CD14-positive monocyte (primary cell): Measurements from ENCODE around the gene TREML2. TPM values are rescaled to one million over a fixed set of nuclear protein-coding genes. Genes with fewer than 3 reads are reported as not detected.

Experiments
- DNase-seq, 3 donors: peaks; one replicate each; pipeline ENCODE4 v3.0.0-alpha.2; 2011 to 2022
- H2AFZ ChIP-seq: 2 replicates; pipeline ENCODE4 v1.6.0; 2012; ENCODE audit warnings: mild to moderate bottlenecking, low read depth, low read length, inconsistent platforms; ENCODE audit not compliant: insufficient read depth, poor library complexity, severe bottlenecking
- H3K27ac ChIP-seq, 2 donors: 1 replicate in 1 of 2; 2 replicates in 1 of 2; pipeline ENCODE4 v1.5.1; 2012 to 2013; ENCODE audit warnings: low read length in 2 of 2, control low read depth in 1 of 2, inconsistent platforms in 1 of 2, low read depth in 1 of 2, mild to moderate bottlenecking in 1 of 2
- H3K27me3 ChIP-seq, 2 donors: one replicate each; pipeline versions ENCODE4 v1.6.0 to v1.6.1; 2011 to 2013; ENCODE audit warnings: low read length in 2 of 2; ENCODE audit not compliant: control insufficient read depth in 2 of 2, insufficient read depth in 2 of 2
- H3K36me3 ChIP-seq, 2 donors: replicated peaks in 1 of 2; 1 replicate in 1 of 2; 2 replicates in 1 of 2; pipeline versions ENCODE4 v1.5.1 to v1.6.1; 2012 to 2013; ENCODE audit warnings: low read length in 2 of 2, control low read depth in 1 of 2, inconsistent platforms in 1 of 2, mild to moderate bottlenecking in 1 of 2; ENCODE audit not compliant: insufficient read depth in 2 of 2, control insufficient read depth in 1 of 2
- H3K4me1 ChIP-seq, 2 donors: 1 replicate in 1 of 2; 2 replicates in 1 of 2; pipeline versions ENCODE4 v1.5.1 to v1.6.1; 2012 to 2013; ENCODE audit warnings: low read length in 2 of 2, control low read depth in 1 of 2, inconsistent platforms in 1 of 2, mild to moderate bottlenecking in 1 of 2, moderate library complexity in 1 of 2; ENCODE audit not compliant: insufficient read depth in 2 of 2, control insufficient read depth in 1 of 2
- H3K4me2 ChIP-seq: replicated peaks from 2 replicates; pipeline ENCODE3; 2012; ENCODE audit warnings: low read length, moderate library complexity, mild to moderate bottlenecking; ENCODE audit not compliant: poor library complexity, severe bottlenecking; ENCODE audit errors: extremely low read depth
- H3K4me3 ChIP-seq, 3 experiments: fragments of 200-600 bp in 1 of 3; sonication (generic) in 1 of 3; replicated peaks in 1 of 3; 1 replicate in 2 of 3; 2 replicates in 1 of 3; pipeline ENCODE4 v1.5.1; 2011 to 2013; ENCODE audit warnings: low read length in 3 of 3, mild to moderate bottlenecking in 3 of 3, control low read depth in 2 of 3, low read depth in 2 of 3, inconsistent platforms in 1 of 3, moderate library complexity in 1 of 3
- H3K79me2 ChIP-seq: 2 replicates; pipeline ENCODE4 v1.6.0; 2012; ENCODE audit warnings: mild to moderate bottlenecking, control low read depth, inconsistent platforms, low read length, moderate library complexity; ENCODE audit not compliant: insufficient read depth
- H3K9ac ChIP-seq: 2 replicates; pipeline ENCODE4 v1.6.0; 2017; ENCODE audit warnings: low read length, mild to moderate bottlenecking; ENCODE audit not compliant: insufficient read depth, poor library complexity, severe bottlenecking
- H3K9me3 ChIP-seq, 2 donors: replicated peaks in 1 of 2; 1 replicate in 1 of 2; 2 replicates in 1 of 2; pipeline versions ENCODE4 v1.5.1 to v1.6.1; 2012 to 2013; ENCODE audit warnings: low read length in 2 of 2, control low read depth in 1 of 2; ENCODE audit not compliant: control insufficient read depth in 1 of 2, insufficient read depth in 1 of 2
- H4K20me1 ChIP-seq: 2 replicates; pipeline ENCODE4 v1.6.0; 2012; ENCODE audit warnings: mild to moderate bottlenecking, low read length, control low read depth, moderate library complexity; ENCODE audit not compliant: insufficient read depth
- H3K27ac Mint-ChIP-seq, 7 donors: one replicate each; pipeline ENCODE4 v1.8.0; 2020; ENCODE audit warnings: mild to moderate bottlenecking in 7 of 7, mixed read lengths in 7 of 7, moderate library complexity in 6 of 7, inconsistent platforms in 2 of 7
- H3K27me3 Mint-ChIP-seq, 3 donors: one replicate each; pipeline ENCODE4 v1.8.0; 2021 to 2022; ENCODE audit warnings: low read depth in 3 of 3, mild to moderate bottlenecking in 3 of 3, mixed read lengths in 3 of 3, moderate library complexity in 3 of 3, inconsistent platforms in 1 of 3
- H3K36me3 Mint-ChIP-seq, 2 donors: one replicate each; pipeline ENCODE4 v1.8.0; 2020; ENCODE audit warnings: mixed read lengths in 2 of 2, inconsistent platforms in 1 of 2, mild to moderate bottlenecking in 1 of 2
- H3K4me1 Mint-ChIP-seq: one replicate; pipeline ENCODE4 v1.8.0; 2020; ENCODE audit warnings: mild to moderate bottlenecking, mixed read lengths
- H3K4me3 Mint-ChIP-seq, 2 donors: one replicate each; pipeline ENCODE4 v1.8.0; 2020; ENCODE audit warnings: mild to moderate bottlenecking in 2 of 2, mixed read lengths in 2 of 2, moderate library complexity in 1 of 2
- H3K9me3 Mint-ChIP-seq, 7 donors: one replicate each; pipeline ENCODE4 v1.8.0; 2020 to 2022; ENCODE audit warnings: mixed read lengths in 7 of 7, mild to moderate bottlenecking in 6 of 7, moderate library complexity in 6 of 7, inconsistent platforms in 2 of 7
- WGBS: methylation state at CpG from one replicate; pipeline ENCODE4 v1.1.5; 2013; ENCODE audit warnings: missing lambda C conversion rate; ENCODE audit not compliant: insufficient coverage; 5-methylcytosine and 5-hydroxymethylcytosine counted together
- intact Hi-C, 2 donors: fragments of 100-400 bp; cut with micrococcal nuclease; formaldehyde crosslinking; loops; one replicate each; pipeline versions ENCODE4 v1.15.0 to v1.15.1; 2023
- polyA plus RNA-seq, 3 donors: library from polyadenylated mRNA; depleted of rRNA in 1 of 3; unstranded in 2 of 3; stranded (reverse) in 1 of 3; fragments of 300-500 nt in 2 of 3; fragments of >200 nt in 1 of 3; fragmentation: Illumina TruSeq in 2 of 3; gene quantifications; 1 replicate in 2 of 3; 2 replicates in 1 of 3; pipeline ENCODE4 v1.2.3, GENCODE V29; 2012 to 2021
- TF ChIP-seq, protein P1 (sequence below): fragments of 200-600 bp; IDR thresholded peaks from one replicate; pipeline ENCODE4 v1.8.0; 2022; ENCODE audit warnings: antibody characterized with exemption, mild to moderate bottlenecking

TREML2 gene
- polyA plus RNA-seq, 3 donors = 0.89 to 4.2 (median 1.1) TPM

DNA sequence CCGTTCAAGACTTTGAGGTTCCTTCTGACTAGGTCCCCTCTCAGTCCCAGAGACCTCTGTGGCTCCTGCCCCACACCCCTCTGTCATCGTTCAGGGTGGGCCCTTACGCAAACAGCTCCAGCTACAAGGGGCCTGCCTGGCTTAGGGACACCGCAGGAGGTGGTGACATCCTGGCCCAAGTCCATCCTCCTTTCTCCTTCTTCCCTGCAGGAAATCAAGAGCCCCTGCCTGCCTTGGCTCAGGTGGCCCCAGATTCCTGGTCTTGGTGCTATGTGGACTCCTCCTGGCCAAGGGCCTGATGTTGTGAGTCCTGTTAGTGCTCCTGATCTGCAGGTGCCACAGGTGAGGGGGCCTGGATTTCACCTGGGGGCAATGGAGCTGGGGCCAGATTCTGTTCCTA, 35.3 kb upstream of the TREML2 start:
- no peak for DNase-seq
- peaks cover 16 to 21% of the 10 kb centered on the region in 2 donors for H3K27me3 ChIP-seq
- no peak overlapping the region for H3K4me3 Mint-ChIP-seq
- no peaks in the 10 kb centered on the region for H3K79me2 ChIP-seq
- H3K27ac Mint-ChIP-seq = peak overlapping the region in 1 of 7 donors; percentile 35
- no peak overlapping the region for H3K9ac ChIP-seq
- no peak overlapping the region for H2AFZ ChIP-seq
- no peaks in the 10 kb centered on the region for H3K36me3 ChIP-seq
- intact Hi-C loops = no loop called here
- no peaks in the 10 kb centered on the region for H3K36me3 Mint-ChIP-seq
- H3K4me3 ChIP-seq = no peak overlapping the region
- 74% methylated on average over 4 of the region's 4 CpGs for WGBS
- H3K4me2 ChIP-seq = no peak overlapping the region
- no peaks in the 10 kb centered on the region for H4K20me1 ChIP-seq
- H3K9me3 Mint-ChIP-seq = peaks cover 0 to 4% (median 0%) of the 10 kb centered on the region in 7 donors
- H3K4me1 Mint-ChIP-seq = peaks cover 4% of the 10 kb centered on the region
- TF ChIP-seq, protein P1, sequence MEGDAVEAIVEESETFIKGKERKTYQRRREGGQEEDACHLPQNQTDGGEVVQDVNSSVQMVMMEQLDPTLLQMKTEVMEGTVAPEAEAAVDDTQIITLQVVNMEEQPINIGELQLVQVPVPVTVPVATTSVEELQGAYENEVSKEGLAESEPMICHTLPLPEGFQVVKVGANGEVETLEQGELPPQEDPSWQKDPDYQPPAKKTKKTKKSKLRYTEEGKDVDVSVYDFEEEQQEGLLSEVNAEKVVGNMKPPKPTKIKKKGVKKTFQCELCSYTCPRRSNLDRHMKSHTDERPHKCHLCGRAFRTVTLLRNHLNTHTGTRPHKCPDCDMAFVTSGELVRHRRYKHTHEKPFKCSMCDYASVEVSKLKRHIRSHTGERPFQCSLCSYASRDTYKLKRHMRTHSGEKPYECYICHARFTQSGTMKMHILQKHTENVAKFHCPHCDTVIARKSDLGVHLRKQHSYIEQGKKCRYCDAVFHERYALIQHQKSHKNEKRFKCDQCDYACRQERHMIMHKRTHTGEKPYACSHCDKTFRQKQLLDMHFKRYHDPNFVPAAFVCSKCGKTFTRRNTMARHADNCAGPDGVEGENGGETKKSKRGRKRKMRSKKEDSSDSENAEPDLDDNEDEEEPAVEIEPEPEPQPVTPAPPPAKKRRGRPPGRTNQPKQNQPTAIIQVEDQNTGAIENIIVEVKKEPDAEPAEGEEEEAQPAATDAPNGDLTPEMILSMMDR = no peak
- H3K27ac ChIP-seq = no peak overlapping the region
- no peaks in the 10 kb centered on the region for H3K4me1 ChIP-seq
- no peaks in the 10 kb centered on the region for H3K9me3 ChIP-seq
- H3K27me3 Mint-ChIP-seq = peaks cover 28 to 36% (median 31%) of the 10 kb centered on the region in 3 donors

DNA sequence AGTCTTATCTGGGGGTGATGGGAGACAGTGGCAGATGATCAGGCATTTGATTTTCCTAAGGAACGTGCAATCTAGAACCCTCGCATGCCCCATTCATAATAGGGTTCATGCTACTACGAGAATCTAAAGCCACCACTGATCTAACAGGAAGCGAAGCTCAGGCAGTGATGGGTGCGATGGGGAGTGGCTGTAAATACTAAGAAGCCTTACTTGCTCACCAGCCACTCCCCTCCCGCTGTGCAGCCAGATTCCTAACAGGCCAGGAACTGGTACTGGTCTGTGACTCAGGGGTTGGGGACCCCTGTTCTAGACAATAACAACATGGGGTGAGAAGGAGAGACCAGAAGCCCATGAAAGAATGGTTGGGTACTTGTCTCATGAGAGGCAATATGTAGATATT, 31.7 kb upstream of the TREML2 start:
- Histone ChIP-seq H2AFZ (no peak overlapping the region), H3K36me3 (no peaks in the 10 kb centered on the region), H3K27ac (no peak overlapping the region), H3K4me2 (no peak overlapping the region), H3K4me1 (peaks cover 15 to 22% of the 10 kb centered on the region in 2 donors), H4K20me1 (no peaks in the 10 kb centered on the region), H3K79me2 (no peaks in the 10 kb centered on the region), H3K27me3 (no peaks in the 10 kb centered on the region), H3K9ac (no peak overlapping the region), H3K9me3 (no peaks in the 10 kb centered on the region), H3K4me3 (no peak overlapping the region)
- H3K9me3 Mint-ChIP-seq = peaks cover 0 to 3% (median 0%) of the 10 kb centered on the region in 7 donors
- H3K36me3 Mint-ChIP-seq = peaks cover 0 to 9% of the 10 kb centered on the region in 2 donors
- no peak overlapping the region for H3K4me3 Mint-ChIP-seq
- peaks cover 19% of the 10 kb centered on the region for H3K4me1 Mint-ChIP-seq
- peaks cover 4 to 9% (median 5%) of the 10 kb centered on the region in 3 donors for H3K27me3 Mint-ChIP-seq
- TF ChIP-seq, protein P1 = no peak
- peak overlapping the region in 2 of 7 donors; percentile 31 to 50 for H3K27ac Mint-ChIP-seq
- no peak for DNase-seq
- intact Hi-C loops = no loop called here
- WGBS = 100% methylated on average over 1 of the region's 6 CpGs
